ENCODE results near the gene ZC3H7A. TPM values are rescaled to one million over a fixed set of nuclear protein-coding genes. Genes with fewer than 3 reads are reported as not detected.

ZC3H7A gene
- total and polyA plus RNA-seq, 7 donors = 11.7 to 69.6 (median 30.7) TPM

DNA sequence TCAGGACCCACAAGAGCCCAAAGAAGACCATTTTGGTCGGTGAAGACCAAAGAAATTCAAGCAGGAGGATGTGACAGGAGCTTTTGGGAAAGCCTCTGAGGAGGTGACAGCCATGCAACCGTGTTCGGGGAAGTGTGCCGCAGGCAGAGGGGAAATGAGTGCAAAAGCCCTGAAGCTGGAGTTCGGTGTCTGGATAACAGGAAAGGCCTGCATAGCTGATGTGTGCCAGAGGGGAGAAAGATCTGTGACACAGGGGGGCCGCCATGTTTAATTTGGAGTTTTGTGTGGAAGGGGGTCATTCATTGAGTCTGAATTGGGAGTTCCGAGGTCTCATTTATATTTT lies 870 bp upstream of the ZC3H7A start:
- Histone ChIP-seq H3K27ac (peak overlapping the region; percentile 98), H3K4me3 (peak overlapping the region; percentile 99), H3K4me1 (peaks cover 47% of the 10 kb centered on the region), H3K27me3 (ENCODE audit: insufficient read depth in 3 of 3, low read length in 2 of 3) (no peaks in the 10 kb centered on the region), H3K36me3 (ENCODE audit: insufficient read depth in 1 of 2, low read depth in 1 of 2) (peaks cover 0 to 14% of the 10 kb centered on the region in 2 donors), H3K9me3 (no peaks in the 10 kb centered on the region)
- ATAC-seq (peak in 1 of 4 donors; percentile 10), DNase-seq (no peak)
- 5 to 6% (median 5%) methylated on average over 7 of the region's 7 CpGs for WGBS, 3 donors
- intact Hi-C loops (cut with DNase I) = loop anchor here in 1 of 2 donors (5.0 kb wide), 3 partner anchors 39 to 121 kb away; partner anchors contain the start of gene RSL1D1
- TF ChIP-seq, protein P1, sequence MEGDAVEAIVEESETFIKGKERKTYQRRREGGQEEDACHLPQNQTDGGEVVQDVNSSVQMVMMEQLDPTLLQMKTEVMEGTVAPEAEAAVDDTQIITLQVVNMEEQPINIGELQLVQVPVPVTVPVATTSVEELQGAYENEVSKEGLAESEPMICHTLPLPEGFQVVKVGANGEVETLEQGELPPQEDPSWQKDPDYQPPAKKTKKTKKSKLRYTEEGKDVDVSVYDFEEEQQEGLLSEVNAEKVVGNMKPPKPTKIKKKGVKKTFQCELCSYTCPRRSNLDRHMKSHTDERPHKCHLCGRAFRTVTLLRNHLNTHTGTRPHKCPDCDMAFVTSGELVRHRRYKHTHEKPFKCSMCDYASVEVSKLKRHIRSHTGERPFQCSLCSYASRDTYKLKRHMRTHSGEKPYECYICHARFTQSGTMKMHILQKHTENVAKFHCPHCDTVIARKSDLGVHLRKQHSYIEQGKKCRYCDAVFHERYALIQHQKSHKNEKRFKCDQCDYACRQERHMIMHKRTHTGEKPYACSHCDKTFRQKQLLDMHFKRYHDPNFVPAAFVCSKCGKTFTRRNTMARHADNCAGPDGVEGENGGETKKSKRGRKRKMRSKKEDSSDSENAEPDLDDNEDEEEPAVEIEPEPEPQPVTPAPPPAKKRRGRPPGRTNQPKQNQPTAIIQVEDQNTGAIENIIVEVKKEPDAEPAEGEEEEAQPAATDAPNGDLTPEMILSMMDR (IDR thresholded peaks at IDR 0.05) = no peak

DNA sequence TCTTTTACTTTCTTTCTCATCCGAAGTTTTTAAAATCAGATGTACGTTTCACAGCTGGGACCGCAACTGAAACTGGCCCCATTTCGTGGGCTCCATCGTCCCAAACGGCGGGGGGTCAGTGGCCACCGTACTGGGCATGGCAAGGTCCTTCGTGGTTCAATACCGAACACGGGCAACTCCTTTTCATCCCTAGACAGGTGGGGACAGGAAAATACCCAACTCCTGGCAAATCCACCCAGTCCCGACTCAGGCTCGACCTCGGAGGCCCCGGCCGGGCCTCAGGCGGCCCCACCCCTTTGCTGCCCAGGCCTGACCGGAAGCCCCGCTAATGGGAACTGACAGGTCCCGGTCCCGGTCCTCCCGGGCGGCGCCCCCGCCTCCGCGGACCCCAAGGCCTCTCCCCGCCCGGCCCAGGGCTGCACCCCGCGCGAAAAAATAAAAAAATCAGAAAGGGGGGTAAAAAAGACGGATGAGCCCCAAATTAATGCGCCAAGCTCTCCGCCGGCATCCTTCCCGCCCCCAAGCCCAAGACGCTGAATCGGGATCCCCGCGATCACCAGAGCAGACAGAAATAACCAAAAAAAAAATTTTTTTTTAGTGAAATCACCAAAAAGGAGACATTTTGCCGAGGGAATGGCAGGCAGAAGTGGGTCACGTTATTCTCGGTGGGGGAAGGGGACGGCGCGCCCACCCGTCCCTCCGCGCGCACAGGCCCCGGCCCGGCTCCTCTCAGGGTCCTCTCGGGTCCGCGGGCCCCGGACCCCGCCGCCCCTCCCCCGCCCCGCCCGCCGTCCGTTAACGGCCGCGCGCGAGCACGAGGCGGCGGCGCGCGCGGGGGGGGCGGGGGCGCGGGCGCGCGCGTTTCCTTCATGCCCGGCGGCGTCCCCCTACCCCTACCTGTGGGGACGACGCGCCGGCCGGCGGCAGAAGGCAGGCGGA lies 562 bp downstream of the ZC3H7A start:
- TF ChIP-seq, protein P1 (IDR thresholded peaks at IDR 0.05) = no peak
- H3K4me1 ChIP-seq = peaks cover 62% of the 10 kb centered on the region
- WGBS, 3 donors = 1 to 2% (median 1%) methylated on average over 63 to 86 of the region's 93 CpGs

DNA sequence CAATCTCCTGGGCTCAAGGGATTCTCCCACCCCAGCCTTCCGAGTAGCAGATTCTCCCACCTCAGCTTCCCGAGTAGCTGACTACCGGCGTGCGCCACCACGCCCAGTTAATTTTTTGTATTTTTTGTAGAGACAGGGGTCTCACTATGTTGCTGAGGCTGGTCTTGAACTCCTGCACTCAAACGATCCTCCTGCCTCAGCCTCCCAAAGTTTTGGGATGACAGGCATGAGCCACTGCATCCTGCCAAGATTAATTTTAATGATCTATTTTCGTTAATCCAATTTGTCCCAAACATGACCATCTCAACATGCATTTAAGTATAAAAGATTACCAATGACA lies 1.2 kb downstream of the ZC3H7A start:
- peak overlapping the region; percentile 99 for H3K4me3 ChIP-seq
- peaks cover 66% of the 10 kb centered on the region for H3K4me1 ChIP-seq
- no peak for DNase-seq

More for the DNA sequence above, 562 bp downstream of the ZC3H7A start:
- Histone ChIP-seq H3K4me3 (peak overlapping the region; percentile 99), H3K36me3 (ENCODE audit: insufficient read depth in 1 of 2, low read depth in 1 of 2) (peaks cover 0 to 14% of the 10 kb centered on the region in 2 donors), H3K27me3 (ENCODE audit: insufficient read depth in 3 of 3, low read length in 2 of 3) (no peaks in the 10 kb centered on the region), H3K9me3 (no peaks in the 10 kb centered on the region), H3K27ac (peak overlapping the region; percentile 98)
- intact Hi-C loops (cut with DNase I) = loop anchor here in 1 of 2 donors (5.0 kb wide), 3 partner anchors 41 to 119 kb away; partner anchors contain the start of gene RSL1D1
- ATAC-seq (peak; percentile 31 to 56 (median 51)), DNase-seq (peak; percentile 74 to 79)

DNA sequence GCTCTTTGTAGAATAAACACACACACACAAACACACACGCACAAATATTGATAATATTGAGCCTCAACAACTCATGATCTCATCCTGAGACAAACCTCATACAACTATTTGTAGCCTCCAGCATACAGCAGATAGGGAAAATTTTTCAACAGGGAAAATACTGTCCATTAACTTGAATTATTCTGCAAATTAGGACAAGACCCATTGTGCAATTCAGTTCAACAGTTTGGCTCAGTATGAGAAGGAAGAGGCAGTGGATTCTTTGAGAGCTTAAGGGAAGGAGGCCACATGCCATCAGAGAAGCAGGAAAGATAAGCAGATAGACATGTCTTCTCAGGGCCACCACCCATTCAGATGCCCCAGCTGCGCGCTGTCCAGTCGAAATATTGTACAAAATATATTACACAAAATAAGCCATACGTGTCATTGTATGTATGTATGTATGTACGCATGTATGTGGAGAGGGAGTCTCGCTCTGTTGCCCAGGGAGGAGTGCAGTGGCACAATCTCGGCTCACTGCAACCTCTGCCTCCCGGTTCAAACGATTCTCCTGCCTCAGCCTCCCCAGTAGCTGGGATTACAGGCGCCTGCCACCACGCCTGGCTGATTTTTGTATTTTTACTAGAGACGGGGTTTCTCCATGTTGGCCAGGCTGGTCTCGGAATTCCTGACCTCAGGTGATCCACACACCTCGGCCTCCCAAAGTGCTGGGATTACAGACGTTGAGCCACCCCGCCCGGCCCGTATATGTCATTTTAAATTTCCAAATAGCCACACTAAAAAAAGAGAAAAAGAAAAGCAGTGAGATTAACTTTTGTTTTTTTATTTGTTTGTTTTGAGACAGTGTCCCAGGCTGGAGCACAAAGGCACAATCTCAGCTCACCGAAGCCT lies 1.8 kb downstream of the ZC3H7A start:
- intact Hi-C loops (cut with DNase I) = loop anchor here in 1 of 2 donors (5.0 kb wide), 3 partner anchors 42 to 118 kb away; partner anchors contain the start of gene RSL1D1
- H3K4me1 ChIP-seq = peaks cover 71% of the 10 kb centered on the region
- ATAC-seq = no peak
- H3K27me3 ChIP-seq (ENCODE audit: insufficient read depth in 3 of 3, low read length in 2 of 3) = no peaks in the 10 kb centered on the region
- peak overlapping the region; percentile 98 for H3K27ac ChIP-seq
- H3K9me3 ChIP-seq = no peaks in the 10 kb centered on the region
- TF ChIP-seq, protein P1 (IDR thresholded peaks at IDR 0.05) = no peak
- peaks cover 0 to 15% of the 10 kb centered on the region in 2 donors for H3K36me3 ChIP-seq (ENCODE audit: insufficient read depth in 1 of 2, low read depth in 1 of 2)
- DNase-seq = no peak
- peak overlapping the region; percentile 99 for H3K4me3 ChIP-seq
- WGBS, 3 donors = 82 to 86% (median 84%) methylated on average over 20 of the region's 20 CpGs

More for the DNA sequence above, 1.2 kb downstream of the ZC3H7A start:
- ATAC-seq = no peak
- TF ChIP-seq, protein P1 (IDR thresholded peaks at IDR 0.05) = no peak
- peaks cover 0 to 14% of the 10 kb centered on the region in 2 donors for H3K36me3 ChIP-seq (ENCODE audit: insufficient read depth in 1 of 2, low read depth in 1 of 2)
- intact Hi-C loops (cut with DNase I) = loop anchor here in 1 of 2 donors (5.0 kb wide), 3 partner anchors 41 to 119 kb away; partner anchors contain the start of gene RSL1D1
- peak overlapping the region; percentile 98 for H3K27ac ChIP-seq
- no peaks in the 10 kb centered on the region for H3K9me3 ChIP-seq
- WGBS, 3 donors = 51 to 57% (median 51%) methylated on average over 8 of the region's 8 CpGs
- H3K27me3 ChIP-seq (ENCODE audit: insufficient read depth in 3 of 3, low read length in 2 of 3) = no peaks in the 10 kb centered on the region
